Activated naive CD4-positive, alpha-beta T cell treated with anti-CD3 and anti-CD28 coated beads, Interleukin-2, amount 50 U/mL, for 16 hours (primary cell): ENCODE measurements around the gene SLC39A3.

Experiments
- DNase-seq: peaks from one replicate; pipeline ENCODE4 v3.0.0-alpha.2; 2020

Gene SLC39A3

DNA sequence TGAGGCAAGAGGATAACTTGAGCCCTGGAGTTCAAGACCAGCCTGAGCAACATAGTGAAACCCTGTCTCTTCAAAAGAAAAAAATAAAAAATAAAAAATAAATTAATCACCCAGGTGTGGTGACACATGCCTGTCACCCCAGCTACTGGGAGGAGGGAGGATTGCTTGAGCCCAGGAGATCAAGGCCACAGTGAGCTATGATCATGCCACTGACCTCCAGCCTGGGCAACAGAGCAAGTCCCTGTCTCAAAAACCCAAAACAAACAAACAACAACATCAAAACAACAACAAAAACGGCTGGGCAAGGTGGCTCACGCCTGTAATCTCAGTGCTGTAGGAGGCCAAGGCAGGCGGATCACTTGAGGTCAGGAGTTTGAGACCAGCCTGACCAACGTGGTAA is 4.3 kb upstream of the SLC39A3 start:
- no peak for DNase-seq

DNA sequence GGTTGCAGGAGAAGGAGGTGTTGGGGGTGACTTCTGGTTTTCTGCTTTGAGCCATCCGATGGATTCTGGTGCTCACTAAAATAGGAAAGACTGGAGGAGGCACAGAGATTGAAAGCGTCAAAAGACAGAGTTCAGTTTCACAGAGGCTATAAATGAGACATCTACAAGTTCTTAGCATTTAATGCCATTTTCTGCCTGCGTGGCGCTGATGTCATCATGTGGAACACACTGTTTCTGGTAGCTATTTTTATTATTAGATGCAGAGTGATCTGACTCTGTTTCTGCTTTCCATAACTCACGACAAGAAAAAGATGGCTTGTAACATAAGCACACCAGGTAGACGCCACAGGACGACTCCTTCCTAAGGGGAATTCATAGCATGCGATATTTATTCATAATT is 3.3 kb upstream of the SLC39A3 start:
- DNase-seq: no peak

GRCh38 chr19:2740314-2740656 is 468 bp upstream of the SLC39A3 start:
- no peak for DNase-seq

GRCh38 chr19:2736550-2737190 is 3.1 kb downstream of the SLC39A3 start:
- no peak for DNase-seq

DNA sequence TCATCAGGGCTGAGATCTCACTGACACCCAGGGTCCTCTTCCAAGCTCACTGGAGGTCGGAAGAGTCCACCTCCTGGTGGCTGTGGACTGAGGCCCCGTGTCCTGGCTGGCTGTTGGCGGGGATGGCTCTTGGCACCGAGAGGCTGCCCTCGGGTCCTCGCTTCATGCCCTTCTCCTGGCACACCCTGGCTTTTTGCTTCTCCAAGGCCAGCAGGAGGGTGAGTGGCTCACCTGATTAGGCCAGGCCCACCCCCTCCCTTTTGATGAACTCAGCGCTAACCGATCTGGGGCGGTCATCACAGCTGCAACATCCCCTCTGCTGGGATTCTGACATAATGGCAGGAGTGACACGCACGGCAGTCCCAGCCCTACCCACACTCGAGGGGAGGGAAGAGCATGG is 4.4 kb downstream of the SLC39A3 start:
- no peak for DNase-seq

DNA sequence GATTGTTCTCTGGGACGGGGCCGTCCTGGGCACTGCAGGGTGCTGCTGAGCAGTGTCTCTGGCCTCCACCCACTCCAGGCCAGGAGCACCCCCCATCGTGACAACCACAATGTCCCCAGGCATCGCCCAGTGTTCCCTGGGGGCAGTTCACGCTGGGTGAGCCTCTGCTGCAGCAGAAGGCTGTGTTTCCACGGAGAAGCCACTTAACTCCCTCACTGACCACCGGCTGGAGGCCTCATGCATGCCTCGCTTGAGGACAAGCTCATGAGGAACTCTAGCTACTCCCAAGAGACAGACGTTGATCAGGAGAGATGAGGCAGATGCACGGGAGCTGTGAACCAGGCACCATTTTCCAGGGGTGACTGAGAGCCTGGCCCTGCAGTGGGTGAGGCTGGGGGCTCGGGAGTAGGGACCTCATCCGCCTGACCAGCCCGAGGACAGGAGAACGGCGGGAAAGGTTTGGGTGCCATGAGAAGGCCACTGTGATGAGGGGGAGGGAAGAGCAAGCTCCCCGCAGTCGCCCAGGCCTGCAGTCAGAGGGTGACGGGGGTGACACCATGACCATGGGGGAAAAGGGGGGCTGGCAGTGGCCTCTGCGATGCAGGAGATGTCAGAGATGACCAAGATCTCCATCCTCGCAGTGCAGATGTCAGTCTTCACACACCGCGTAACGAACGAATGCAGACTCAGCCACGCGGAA is 5.1 kb downstream of the SLC39A3 start:
- no peak for DNase-seq

- no peak for DNase-seq
Observed at GRCh38 chr19:2733930-2734588, 5.8 kb downstream of the SLC39A3 start.

GRCh38 chr19:2732883-2733282 is 6.9 kb downstream of the SLC39A3 start:
- no peak for DNase-seq

- no peak for DNase-seq
Observed at GRCh38 chr19:2732157-2732725, 7.6 kb downstream of the SLC39A3 start.

DNA sequence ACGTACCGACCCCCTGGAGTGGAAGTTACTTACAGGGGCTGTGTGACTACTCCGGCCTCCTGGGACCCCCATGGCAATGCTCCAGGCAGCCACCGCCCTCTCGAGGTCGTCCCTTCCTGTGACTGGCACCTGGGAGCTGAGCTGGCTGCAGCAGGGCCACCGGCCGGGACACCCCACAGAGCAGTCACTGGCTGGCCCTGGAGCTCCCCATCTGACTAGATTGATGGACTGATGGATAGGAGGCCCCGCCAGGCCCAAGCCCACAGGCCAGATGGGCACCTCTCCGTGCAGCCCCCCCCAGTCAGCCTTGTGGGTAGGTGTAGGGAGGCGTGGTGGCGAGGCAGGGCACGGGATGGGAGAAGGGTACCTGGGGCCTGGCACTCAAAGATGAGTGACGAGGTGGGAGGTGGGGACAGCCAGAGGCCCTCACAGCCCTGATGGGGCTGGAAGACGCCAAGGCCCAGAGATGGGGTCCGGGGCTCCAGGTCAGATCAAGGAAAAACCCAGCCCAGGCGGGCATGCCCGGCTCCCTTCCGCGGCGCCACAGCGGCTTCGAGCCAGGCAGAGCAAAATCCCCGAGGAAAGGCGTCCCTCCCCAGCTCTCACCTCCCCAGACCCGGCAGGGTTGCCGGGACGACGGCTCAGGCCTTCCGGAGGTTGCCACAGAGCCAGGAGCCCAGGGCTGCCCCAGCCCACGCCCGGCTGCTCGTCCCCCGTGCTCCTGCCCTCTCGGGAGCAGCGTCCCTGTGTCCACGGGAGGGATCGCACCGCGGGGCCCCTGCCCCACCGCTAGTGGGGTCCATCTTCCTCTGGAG is 8.4 kb downstream of the SLC39A3 start:
- no peak for DNase-seq

DNA sequence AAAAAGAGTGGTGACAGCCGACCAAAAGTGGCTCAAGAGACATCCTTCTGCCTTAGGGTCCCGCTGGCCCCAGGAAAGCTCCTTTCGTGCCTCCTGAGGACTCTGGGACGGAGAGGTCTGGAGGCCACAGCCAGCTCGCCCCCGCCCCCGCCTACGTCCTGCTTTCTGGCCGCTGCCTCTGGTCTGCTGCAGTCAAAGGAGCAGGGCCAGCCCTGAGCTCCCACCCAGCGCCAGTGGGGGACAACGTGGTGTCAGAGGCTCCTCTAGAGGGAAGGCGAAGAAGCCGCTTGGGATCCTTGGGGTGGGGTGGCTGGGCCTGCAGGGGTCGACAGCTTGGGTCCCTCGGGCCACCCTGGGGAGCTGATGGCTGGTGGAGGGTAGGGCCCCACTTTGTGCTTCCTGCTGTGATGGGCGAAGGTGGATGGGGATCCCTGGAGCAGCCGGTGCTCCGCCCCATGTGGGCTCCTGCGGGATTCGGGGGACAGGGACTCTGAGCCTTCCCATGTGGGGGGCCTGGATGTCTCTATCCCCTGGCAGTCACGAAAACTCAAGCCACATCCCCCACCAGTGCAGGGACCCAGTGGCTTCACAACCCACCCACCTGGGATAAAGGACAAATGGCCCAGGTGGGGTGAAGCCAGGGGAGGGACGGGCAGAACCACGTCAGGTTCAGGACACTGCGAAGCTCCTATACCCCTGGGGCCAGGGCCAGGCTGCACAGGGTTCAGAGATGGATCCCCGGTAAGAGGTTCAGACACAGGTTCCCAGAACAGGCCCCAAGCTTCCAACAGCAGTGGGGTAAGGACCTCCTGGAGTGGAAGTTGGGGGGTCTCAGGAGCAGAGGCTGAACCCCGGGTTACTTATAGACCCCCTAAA is 9.6 kb downstream of the SLC39A3 start:
- no peak for DNase-seq

- no peak for DNase-seq
Observed at GRCh38 chr19:2728783-2729387, 10.9 kb downstream of the SLC39A3 start.

DNA sequence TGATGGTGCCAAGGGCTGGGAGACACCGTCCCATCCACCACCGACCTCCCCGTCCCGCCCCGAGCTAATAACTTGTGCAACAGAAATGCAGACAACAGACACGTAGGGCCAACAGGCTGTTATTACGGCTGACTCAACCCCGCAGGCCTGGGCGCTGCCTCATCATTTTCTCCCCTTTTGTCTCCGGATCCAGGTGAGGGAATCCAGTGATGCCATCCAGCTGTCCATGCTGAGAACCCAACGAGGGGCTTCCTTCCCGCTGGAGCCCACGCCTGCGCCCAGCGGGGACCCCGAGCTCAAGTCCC is 12.2 kb downstream of the SLC39A3 start:
- DNase-seq: no peak

DNA sequence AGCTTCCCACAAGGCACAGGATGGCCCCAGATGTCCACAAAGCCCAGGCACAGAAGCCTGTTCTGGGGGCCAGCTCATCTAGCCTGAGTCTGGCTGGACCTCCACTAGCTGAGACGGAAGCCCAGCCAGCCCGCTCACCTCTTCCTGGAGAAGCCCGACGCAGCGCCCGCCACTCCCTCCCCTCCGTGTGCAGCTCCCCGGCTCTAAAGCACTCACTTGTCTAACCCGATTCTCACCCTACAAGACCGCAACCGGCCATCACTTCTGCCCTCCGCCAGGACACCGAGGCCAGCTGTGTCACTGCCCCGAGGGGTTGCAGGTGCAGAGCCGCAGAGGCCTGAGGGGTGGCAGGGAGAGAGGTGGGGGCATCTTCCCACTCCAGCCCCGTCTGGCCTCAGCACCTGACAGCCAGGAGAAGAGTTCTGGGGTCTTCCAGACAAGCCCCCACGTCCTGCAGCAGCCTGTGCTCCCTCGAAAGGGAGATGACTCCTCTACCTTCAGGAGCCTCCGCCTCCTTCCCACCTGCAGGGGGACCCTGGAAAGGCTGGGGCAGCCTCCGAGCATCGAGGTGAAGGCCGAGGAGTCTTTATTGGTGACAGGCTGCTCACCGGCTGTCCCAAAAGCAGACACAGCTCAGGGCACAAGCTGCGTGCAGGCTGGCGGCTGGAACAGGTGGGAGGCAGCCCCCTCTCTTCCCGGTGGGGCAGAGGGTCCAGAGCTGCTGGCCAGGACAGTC is 12.7 kb downstream of the SLC39A3 start:
- no peak for DNase-seq

DNA sequence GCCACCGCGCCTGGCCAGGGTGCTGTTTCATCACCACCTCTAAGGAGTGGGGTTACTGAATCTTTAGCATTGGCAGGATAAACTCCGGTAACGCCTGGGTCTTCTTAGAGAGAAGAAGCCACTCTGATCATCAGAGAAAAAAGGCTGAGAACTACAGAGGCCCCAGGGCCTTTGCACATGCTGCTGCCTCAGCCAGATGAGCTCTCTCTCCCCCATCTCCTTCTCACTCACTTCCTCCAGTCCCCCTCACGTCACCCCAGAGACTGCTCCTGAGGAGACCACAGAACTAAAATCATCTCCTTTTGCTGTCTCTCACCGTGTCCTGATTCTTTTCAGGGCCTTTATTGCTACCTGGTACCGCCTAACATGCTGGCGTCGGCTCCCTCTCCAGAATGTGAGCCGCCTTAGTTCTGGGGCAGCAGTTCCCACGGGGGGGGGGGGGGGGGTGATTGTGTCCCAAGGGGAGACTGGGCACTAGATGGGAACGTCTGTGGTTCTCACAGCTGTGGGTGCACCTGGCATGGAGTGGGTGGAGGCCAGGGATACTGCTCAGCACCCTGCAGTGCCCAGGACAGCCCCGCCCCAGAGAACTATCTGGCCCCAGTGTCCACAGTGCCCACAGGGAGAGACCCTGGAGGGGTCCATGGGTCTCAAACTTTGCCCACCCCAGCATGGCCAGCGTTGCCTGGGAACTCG is 13.5 kb downstream of the SLC39A3 start:
- no peak for DNase-seq

GRCh38 chr19:2724148-2724557 is 15.7 kb downstream of the SLC39A3 start:
- DNase-seq: no peak

DNA sequence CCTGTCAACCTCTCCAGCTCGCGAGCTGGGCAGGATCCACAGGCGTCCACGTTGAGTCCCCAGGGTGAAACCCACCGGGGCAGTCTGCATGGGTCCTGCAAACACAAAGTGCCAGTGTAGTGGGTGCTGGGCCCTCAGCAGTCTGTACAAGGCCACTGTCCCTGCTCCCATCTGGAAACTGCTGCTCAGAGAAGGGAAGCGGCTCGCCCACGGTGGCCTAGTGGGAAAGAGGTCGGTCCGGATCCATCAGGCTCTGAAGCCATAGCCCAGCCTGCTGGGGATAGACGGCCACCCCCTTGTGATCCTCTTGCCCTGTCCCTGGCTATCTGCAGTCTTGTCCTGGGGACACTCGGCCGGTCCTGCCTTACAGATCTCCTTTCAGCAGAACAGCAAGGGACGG is 16.1 kb downstream of the SLC39A3 start:
- no peak for DNase-seq

GRCh38 chr19:2723345-2723715 is 16.5 kb downstream of the SLC39A3 start:
- no peak for DNase-seq

DNA sequence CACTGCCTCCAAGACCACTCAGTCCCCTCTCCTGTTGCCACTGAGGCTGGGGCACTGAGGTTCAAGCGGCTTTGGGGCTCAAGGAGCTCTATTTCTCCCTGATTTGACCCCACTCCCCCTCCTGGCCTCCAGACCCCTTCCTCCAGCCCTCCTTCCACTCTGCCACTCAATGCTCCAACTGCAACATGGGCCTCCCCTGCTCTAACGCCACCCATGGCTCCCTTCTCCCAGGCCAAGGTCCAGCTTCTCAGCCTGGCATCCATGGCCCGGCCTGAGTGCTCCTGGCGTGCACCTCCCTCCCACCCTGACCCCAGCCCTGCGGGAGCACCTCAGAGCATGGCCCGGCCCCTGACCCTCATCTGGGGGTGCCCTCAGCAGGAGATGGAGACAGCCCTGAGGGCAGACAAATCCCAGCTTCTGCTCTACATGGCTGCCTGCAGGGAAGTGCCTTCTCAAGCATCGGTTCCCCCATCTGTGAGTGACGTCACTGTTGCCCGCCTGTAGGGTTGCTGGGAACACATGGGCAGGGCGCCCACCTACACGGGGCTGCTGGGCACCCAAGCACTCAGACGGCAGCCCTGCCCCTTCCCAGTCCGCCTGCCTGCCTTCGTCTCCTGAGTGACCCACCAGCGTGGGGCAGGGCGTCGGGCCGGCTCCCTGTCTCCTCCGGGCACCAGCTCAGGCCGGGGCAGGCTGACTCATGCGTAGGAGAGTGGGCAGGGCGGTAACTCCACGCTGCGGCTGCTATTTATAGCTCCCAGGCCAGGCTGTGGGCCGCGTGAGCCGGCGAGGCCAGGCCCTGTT is 17.1 kb downstream of the SLC39A3 start:
- DNase-seq: no peak
